K562 (cell line): Measurements from ENCODE around the gene LRRC8E. TPM values are rescaled to one million over a fixed set of nuclear protein-coding genes. Genes with fewer than 3 reads are reported as not detected.
A peak's percentile ranks its signal among the peaks of the same experiment; 100 is the strongest.

Experiments used
- ATAC-seq: fragments of 200-7000 bp; cut with Tn5 transposase; 3 replicates; pipeline ENCODE4 v1.9.1; 2020; ENCODE audit warnings: moderate library complexity
- BruUV-seq: library from RNA; stranded (reverse); fragments of 400-500 nt; replicated peaks from 2 replicates; lab custom pipeline; 2021; lab: Mats Ljungman, UMichigan
- CTCF ChIA-PET: fragments of 300-600 bp; formaldehyde crosslinking; extraction: SDS; loops from one replicate; lab custom pipeline; 2021; ENCODE audit warnings: low intra/inter-chr PET ratio; lab: Yijun Ruan, JAX
- POLR2A ChIA-PET: fragments of 300-600, 350-650 bp; sonication (Branson Sonifier 250); formaldehyde crosslinking; extraction: SDS; loops from one replicate; lab custom pipeline; 2021; ENCODE audit warnings: antibody characterized with exemption, inconsistent platforms; lab: Yijun Ruan, JAX
- DNase-seq, 4 experiments: peaks; one replicate each; pipeline versions ENCODE4 v3.0.0 to v3.0.0-alpha.2; 2011 to 2018; ENCODE audit warnings: low spot score in 3 of 4, mixed read lengths in 3 of 4; ENCODE audit errors: extremely low read depth in 1 of 4
- FAIRE-seq: peaks from 2 replicates; lab custom pipeline; 2011; peaks lifted over from hg19 to GRCh38; lab: Jason Lieb, UNC
- H2AFZ ChIP-seq: 2 replicates; pipeline ENCODE4 v1.6.0; 2011; ENCODE audit warnings: low read depth, low read length, control low read depth, inconsistent platforms
- H3K27ac ChIP-seq: fragments of 200-600 bp; 3 replicates; pipeline ENCODE4 v1.8.0; 2011; ENCODE audit warnings: low read depth, mild to moderate bottlenecking, control low read depth, inconsistent platforms, low read length, moderate library complexity, mixed read lengths; ENCODE audit errors: extremely low read depth
- H3K27me3 ChIP-seq, 2 experiments: fragments of 300-600 bp in 1 of 2; 2 replicates in 1 of 2; 3 replicates in 1 of 2; pipeline versions ENCODE4 v1.6.0 to v1.8.0; 2011; ENCODE audit warnings: inconsistent platforms in 2 of 2, low read length in 2 of 2, mild to moderate bottlenecking in 1 of 2, mixed read lengths in 1 of 2, moderate library complexity in 1 of 2; ENCODE audit not compliant: control insufficient read depth in 2 of 2, insufficient read depth in 2 of 2
- H3K36me3 ChIP-seq: fragments of 300-600 bp; 3 replicates; pipeline ENCODE4 v1.8.0; 2011; ENCODE audit warnings: mild to moderate bottlenecking, low read length, inconsistent platforms; ENCODE audit not compliant: control insufficient read depth, insufficient read depth
- H3K4me1 ChIP-seq, 2 experiments: fragments of 200-600 bp in 1 of 2; replicated peaks in 1 of 2; 2 replicates in 1 of 2; 3 replicates in 1 of 2; pipeline versions ENCODE4 v1.5.1 to v1.8.0; 2011; ENCODE audit warnings: inconsistent platforms in 2 of 2, low read length in 2 of 2, mild to moderate bottlenecking in 1 of 2, mixed read lengths in 1 of 2, moderate library complexity in 1 of 2; ENCODE audit not compliant: control insufficient read depth in 2 of 2, insufficient read depth in 2 of 2
- H3K4me2 ChIP-seq: 2 replicates; pipeline ENCODE4 v1.6.1; 2011; ENCODE audit warnings: low read length, control low read depth, inconsistent platforms, mixed read lengths; ENCODE audit not compliant: insufficient read depth
- H3K4me3 ChIP-seq: fragments of 200-600 bp; sonication (generic), shearing (Covaris generic); 2 replicates; pipeline ENCODE4 v1.5.1; 2016; ENCODE audit warnings: control low read depth, inconsistent platforms
- H3K79me2 ChIP-seq: fragments of 200-600 bp; 3 replicates; pipeline ENCODE4 v1.8.0; 2011; ENCODE audit warnings: low read length, inconsistent platforms; ENCODE audit not compliant: control insufficient read depth, insufficient read depth
- H3K9ac ChIP-seq, 2 experiments: 2 replicates each; pipeline versions ENCODE4 v1.6.0 to v1.6.1; 2011; ENCODE audit warnings: low read depth in 2 of 2, low read length in 2 of 2, control low read depth in 1 of 2, inconsistent platforms in 1 of 2, mild to moderate bottlenecking in 1 of 2, mixed read lengths in 1 of 2; ENCODE audit not compliant: insufficient read depth in 1 of 2
- H3K9me1 ChIP-seq: one replicate; pipeline ENCODE4 v1.6.0; 2011; ENCODE audit warnings: inconsistent platforms, mild to moderate bottlenecking, low read length, moderate library complexity; ENCODE audit not compliant: control insufficient read depth, insufficient read depth
- H3K9me3 ChIP-seq: replicated peaks from 2 replicates; pipeline ENCODE4 v1.5.1; 2011; ENCODE audit warnings: low read depth, low read length, inconsistent platforms; ENCODE audit not compliant: control insufficient read depth, insufficient read depth
- H4K20me1 ChIP-seq: replicated peaks from 2 replicates; pipeline ENCODE4 v1.6.1; 2011; ENCODE audit warnings: low read length, inconsistent platforms, mixed read lengths; ENCODE audit not compliant: control insufficient read depth, insufficient read depth
- BHLHE40 ChIP-seq: IDR thresholded peaks from 2 replicates; pipeline ENCODE4 v1.6.1; 2011; ENCODE audit warnings: low read length, improper control_type of control experiment
- POLR2G ChIP-seq: fragments of 200-400 bp; formaldehyde crosslinking; IDR thresholded peaks from 2 replicates; pipeline ENCODE4 v1.6.1; 2017; ENCODE audit warnings: low read depth, mild to moderate bottlenecking, antibody characterized with exemption, low read length, moderate library complexity
- TAF7 ChIP-seq: fragments of 450-650 bp; IDR thresholded peaks from 2 replicates; pipeline ENCODE4 v1.6.1; 2016; ENCODE audit warnings: missing genetic modification characterization, missing compliant biosample characterization
- TAF9B ChIP-seq: fragments of 450-650 bp; IDR thresholded peaks from 2 replicates; pipeline ENCODE4 v1.6.1; 2018; ENCODE audit warnings: mild to moderate bottlenecking; ENCODE audit not compliant: partially characterized antibody
- WGBS: fragments of 100-300 bp; shearing (Covaris generic); methylation state at CpG from one replicate; pipeline ENCODE4 v1.1.6; 2016; ENCODE audit warnings: low coverage, mixed read lengths; ENCODE audit not compliant: insufficient coverage; ENCODE audit errors: missing lambda C conversion rate; 5-methylcytosine and 5-hydroxymethylcytosine counted together
- in situ Hi-C: fragments of 300-500 bp; cut with MboI; formaldehyde crosslinking; loops from 4 replicates; pipeline ENCODE4 v1.15.0; 2018; ENCODE audit warnings: inconsistent platforms, mixed read lengths
- intact Hi-C: fragments of 100-400 bp; cut with micrococcal nuclease; formaldehyde crosslinking; loops from 2 replicates; pipeline ENCODE4 v1.14.2; 2022
- polyA plus RNA-seq, 8 experiments: library from polyadenylated mRNA; depleted of rRNA in 4 of 8; stranded (reverse) in 5 of 8; unstranded in 3 of 8; fragments of >200 nt; fragmentation: Nextera tagmentation in 2 of 8; fragmentation: Illumina TruSeq in 1 of 8; extraction: Ambion mirVana in 2 of 8; extraction: Trizol in 1 of 8; gene quantifications; 2 replicates each; pipeline versions ENCODE4 v1.2.1 to v1.2.3, GENCODE V29; 2011 to 2014; ENCODE audit warnings: inconsistent platforms in 1 of 8, missing spikeins in 1 of 8
- total RNA-seq, 7 experiments: library from RNA; depleted of rRNA in 6 of 7; stranded (reverse); fragments of >200 nt in 6 of 7; fragmentation: Illumina TruSeq in 2 of 7; extraction: Trizol in 2 of 7; gene quantifications; 2 replicates each; pipeline versions ENCODE4 v1.2.1 to v1.2.3, GENCODE V29; 2011 to 2021; ENCODE audit warnings: low replicate concordance in 1 of 7
- TF ChIP-seq, protein P1 (sequence below): fragments of 250-450 bp; sonication (Bioruptor Pico); IDR thresholded peaks from 2 replicates; pipeline ENCODE4 v1.5.0; 2021
- TF ChIP-seq, protein P2 (sequence below): sonication (generic); formaldehyde crosslinking; IDR thresholded peaks from 2 replicates; pipeline ENCODE4 v1.8.0; 2022; ENCODE audit warnings: mild to moderate bottlenecking, missing genetic modification reagents

LRRC8E gene
- total and polyA plus RNA-seq, 9 of the 15 experiments (the other 6 are each of a cell fraction or from before 2014, with no cell fraction given), result 0.08 to 5.7 (median 3.5) TPM; not detected in 1

GRCh38 chr19:7910321-7911161, 22.2 kb downstream of the LRRC8E start (continued):
- TF ChIP-seq BHLHE40 (no peak), TAF9B (no peak), TAF7 (tag) (no peak)
- TF ChIP-seq, protein P1, sequence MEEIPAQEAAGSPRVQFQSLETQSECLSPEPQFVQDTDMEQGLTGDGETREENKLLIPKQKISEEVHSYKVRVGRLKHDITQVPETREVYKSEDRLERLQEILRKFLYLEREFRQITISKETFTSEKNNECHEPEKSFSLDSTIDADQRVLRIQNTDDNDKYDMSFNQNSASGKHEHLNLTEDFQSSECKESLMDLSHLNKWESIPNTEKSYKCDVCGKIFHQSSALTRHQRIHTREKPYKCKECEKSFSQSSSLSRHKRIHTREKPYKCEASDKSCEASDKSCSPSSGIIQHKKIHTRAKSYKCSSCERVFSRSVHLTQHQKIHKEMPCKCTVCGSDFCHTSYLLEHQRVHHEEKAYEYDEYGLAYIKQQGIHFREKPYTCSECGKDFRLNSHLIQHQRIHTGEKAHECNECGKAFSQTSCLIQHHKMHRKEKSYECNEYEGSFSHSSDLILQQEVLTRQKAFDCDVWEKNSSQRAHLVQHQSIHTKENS, result no peak

DNA sequence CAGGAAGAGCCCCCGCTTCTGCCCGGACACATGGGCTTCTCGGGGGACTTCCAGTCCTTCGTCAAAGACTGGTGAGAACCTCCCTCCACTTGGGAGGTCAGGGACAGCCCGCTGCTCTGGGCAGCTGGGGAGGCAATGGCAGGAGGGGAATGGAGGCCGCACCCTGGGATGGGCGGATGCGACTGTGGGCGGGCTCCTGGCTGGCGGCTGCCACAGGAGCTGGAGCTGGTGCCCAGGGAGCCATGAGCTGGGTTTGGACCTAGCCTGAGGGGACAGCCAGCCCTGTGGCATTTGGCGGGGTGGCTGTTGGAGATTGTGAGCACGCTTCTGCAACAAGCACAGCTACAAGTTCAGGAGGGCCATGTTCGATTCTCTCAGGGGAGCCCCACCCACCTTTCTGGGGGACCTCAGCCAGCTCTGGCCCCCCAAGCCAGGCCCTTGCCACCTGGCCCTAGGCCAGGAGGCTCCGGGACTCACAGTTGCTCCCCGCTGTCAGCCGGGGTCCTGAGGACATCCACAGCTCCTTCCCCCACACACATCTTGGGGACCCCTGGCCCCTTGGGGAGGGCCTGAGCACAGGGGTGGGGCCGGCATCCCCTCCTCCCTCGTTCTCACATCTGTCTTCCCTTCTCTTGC, 23.3 kb downstream of the LRRC8E start:
- H3K4me1 ChIP-seq, result peaks cover 0 to 81% of the 10 kb centered on the region in 2 experiments; a peak in 3 of 5 replicates
- H2AFZ ChIP-seq, result no peak overlapping the region
- H4K20me1 ChIP-seq, result no peaks in the 10 kb centered on the region
- no peaks in the 10 kb centered on the region for H3K9me1 ChIP-seq
- intact Hi-C loops (no loop called here), in situ Hi-C loops (no loop called here)
- ATAC-seq (no peak), FAIRE-seq (no peak), DNase-seq (no peak)
- POLR2A ChIA-PET, result interaction anchor here (0.8 to 2.1 kb wide), 3 partner anchors 9 to 42 kb away, joined by 3 to 13 read pairs (median 7); partner anchors contain the start of gene SNAPC2
- BruUV-seq, result no TSS peak
- peaks cover 44% of the 10 kb centered on the region; the same call in 1 of the 3 replicates for H3K36me3 ChIP-seq
- H3K4me2 ChIP-seq, result no peak overlapping the region
- H3K9ac ChIP-seq, result no peak overlapping the region; a peak in 1 of 4 replicates
- peaks cover 17% of the 10 kb centered on the region for H3K79me2 ChIP-seq
- no peaks in the 10 kb centered on the region for H3K9me3 ChIP-seq
- H3K27ac ChIP-seq, result no peak overlapping the region
- 97% methylated on average over 11 of the region's 18 CpGs for WGBS
- TF ChIP-seq POLR2G, result 0 out of 2 replicates have a peak, but pooled peaks have one; percentile 52
- TF ChIP-seq, protein P2, sequence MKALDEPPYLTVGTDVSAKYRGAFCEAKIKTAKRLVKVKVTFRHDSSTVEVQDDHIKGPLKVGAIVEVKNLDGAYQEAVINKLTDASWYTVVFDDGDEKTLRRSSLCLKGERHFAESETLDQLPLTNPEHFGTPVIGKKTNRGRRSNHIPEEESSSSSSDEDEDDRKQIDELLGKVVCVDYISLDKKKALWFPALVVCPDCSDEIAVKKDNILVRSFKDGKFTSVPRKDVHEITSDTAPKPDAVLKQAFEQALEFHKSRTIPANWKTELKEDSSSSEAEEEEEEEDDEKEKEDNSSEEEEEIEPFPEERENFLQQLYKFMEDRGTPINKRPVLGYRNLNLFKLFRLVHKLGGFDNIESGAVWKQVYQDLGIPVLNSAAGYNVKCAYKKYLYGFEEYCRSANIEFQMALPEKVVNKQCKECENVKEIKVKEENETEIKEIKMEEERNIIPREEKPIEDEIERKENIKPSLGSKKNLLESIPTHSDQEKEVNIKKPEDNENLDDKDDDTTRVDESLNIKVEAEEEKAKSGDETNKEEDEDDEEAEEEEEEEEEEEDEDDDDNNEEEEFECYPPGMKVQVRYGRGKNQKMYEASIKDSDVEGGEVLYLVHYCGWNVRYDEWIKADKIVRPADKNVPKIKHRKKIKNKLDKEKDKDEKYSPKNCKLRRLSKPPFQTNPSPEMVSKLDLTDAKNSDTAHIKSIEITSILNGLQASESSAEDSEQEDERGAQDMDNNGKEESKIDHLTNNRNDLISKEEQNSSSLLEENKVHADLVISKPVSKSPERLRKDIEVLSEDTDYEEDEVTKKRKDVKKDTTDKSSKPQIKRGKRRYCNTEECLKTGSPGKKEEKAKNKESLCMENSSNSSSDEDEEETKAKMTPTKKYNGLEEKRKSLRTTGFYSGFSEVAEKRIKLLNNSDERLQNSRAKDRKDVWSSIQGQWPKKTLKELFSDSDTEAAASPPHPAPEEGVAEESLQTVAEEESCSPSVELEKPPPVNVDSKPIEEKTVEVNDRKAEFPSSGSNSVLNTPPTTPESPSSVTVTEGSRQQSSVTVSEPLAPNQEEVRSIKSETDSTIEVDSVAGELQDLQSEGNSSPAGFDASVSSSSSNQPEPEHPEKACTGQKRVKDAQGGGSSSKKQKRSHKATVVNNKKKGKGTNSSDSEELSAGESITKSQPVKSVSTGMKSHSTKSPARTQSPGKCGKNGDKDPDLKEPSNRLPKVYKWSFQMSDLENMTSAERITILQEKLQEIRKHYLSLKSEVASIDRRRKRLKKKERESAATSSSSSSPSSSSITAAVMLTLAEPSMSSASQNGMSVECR (CRISPR knock-in tag), result no peak
- no peaks in the 10 kb centered on the region for H3K27me3 ChIP-seq
- H3K4me3 ChIP-seq, result no peak overlapping the region
- CTCF ChIA-PET, result no interaction called here
